GM18499 (cell line): Measurements from ENCODE around the gene ARID4B.
"Not testable (repeated sequence)": the region's sequence is repeated elsewhere in the genome, so short reads cannot be mapped to it uniquely, and the experiment has no call there.

Experiments
- ATAC-seq: cut with Tn5 transposase; IDR thresholded peaks from one replicate; pipeline ENCODE4 v1.9.1; 2021; ENCODE audit warnings: moderate number of reproducible peaks; ENCODE audit not compliant: insufficient read depth, unreplicated experiment

ARID4B gene

GRCh38 chr1:235304549-235305451 lies 23.2 kb downstream of the ARID4B start:
- ATAC-seq: no peak

- ATAC-seq: no peak
Observed at GRCh38 chr1:235302143-235302542, 25.8 kb downstream of the ARID4B start.

GRCh38 chr1:235299169-235299858 lies 28.7 kb downstream of the ARID4B start:
- ATAC-seq: no peak

GRCh38 chr1:235298758-235299157 lies 29.2 kb downstream of the ARID4B start:
- no peak for ATAC-seq

GRCh38 chr1:235297579-235297978 lies 30.4 kb downstream of the ARID4B start:
- no peak for ATAC-seq

- no peak for ATAC-seq
Observed at GRCh38 chr1:235296729-235297128, 31.2 kb downstream of the ARID4B start.

- no peak for ATAC-seq
Observed at GRCh38 chr1:235295902-235296350, 32.1 kb downstream of the ARID4B start.

- ATAC-seq: no peak
Observed at GRCh38 chr1:235293322-235293942, 34.5 kb downstream of the ARID4B start.

GRCh38 chr1:235292790-235293189 lies 35.2 kb downstream of the ARID4B start:
- ATAC-seq: no peak

- no peak for ATAC-seq
Observed at GRCh38 chr1:235291599-235292091, 36.3 kb downstream of the ARID4B start.

GRCh38 chr1:235290740-235291502 lies 37.1 kb downstream of the ARID4B start:
- no peak for ATAC-seq

- ATAC-seq: no peak
Observed at GRCh38 chr1:235289859-235290739, 37.9 kb downstream of the ARID4B start.

- ATAC-seq: no peak
Observed at GRCh38 chr1:235287208-235287882, 40.6 kb downstream of the ARID4B start.

GRCh38 chr1:235286667-235287066 lies 41.3 kb downstream of the ARID4B start:
- ATAC-seq: no peak

GRCh38 chr1:235284231-235284769 lies 43.7 kb downstream of the ARID4B start:
- ATAC-seq: no peak

- not testable (repeated sequence) for ATAC-seq
Observed at GRCh38 chr1:235283636-235284035, 44.3 kb downstream of the ARID4B start.

GRCh38 chr1:235280467-235280866 lies 47.5 kb downstream of the ARID4B start:
- no peak for ATAC-seq

GRCh38 chr1:235279694-235280093 lies 48.3 kb downstream of the ARID4B start:
- no peak for ATAC-seq
